ENCODE measurements around the gene PPFIA1. TPM values are rescaled to one million over a fixed set of nuclear protein-coding genes. Genes with fewer than 3 reads are reported as not detected.
A peak's percentile ranks its signal among the peaks of the same experiment; 100 is the strongest.

The PPFIA1 gene
- total RNA-seq, 4 donors from 2014 or later, result 46.3 to 51.5 (median 47.2) TPM

- WGBS, result 64% methylated on average over 2 of the region's 2 CpGs
These were observed 93.7 kb downstream of the PPFIA1 start for GRCh38 chr11:70364178-70364577.

GRCh38 chr11:70364745-70365543 lies 94.5 kb downstream of the PPFIA1 start:
- Histone ChIP-seq H3K27me3 (no peaks in the 10 kb centered on the region), H3K27ac (replicated peaks in 1 of 4) (no peak overlapping the region), H3K4me3 (no peak overlapping the region), H3K4me1 (peaks cover 0 to 5% (median 0%) of the 10 kb centered on the region in 4 donors), H3K36me3 (peaks cover 15 to 68% (median 51%) of the 10 kb centered on the region in 4 donors), H3K9me3 (no peaks in the 10 kb centered on the region)
- 82% methylated on average over 25 of the region's 25 CpGs for WGBS
- peak; percentile 70 for DNase-seq (ENCODE audit: extremely low spot score)
- intact Hi-C loops (cut with DNase I), result no loop called here
- TF ChIP-seq POLR2AphosphoS5 (IDR thresholded peaks at IDR 0.05) (no peak), CTCF (IDR thresholded peaks at IDR 0.05) (no peak), POLR2A (IDR thresholded peaks at IDR 0.05; ENCODE audit: low read depth) (no peak), EP300 (IDR thresholded peaks at IDR 0.05) (no peak)

More at GRCh38 chr11:70364178-70364577, 93.7 kb downstream of the PPFIA1 start:
- Histone ChIP-seq H3K9me3 (no peaks in the 10 kb centered on the region), H3K27me3 (no peaks in the 10 kb centered on the region), H3K27ac (replicated peaks in 1 of 4) (no peak overlapping the region), H3K4me3 (no peak overlapping the region), H3K4me1 (peaks cover 0 to 5% (median 0%) of the 10 kb centered on the region in 4 donors), H3K36me3 (peaks cover 15 to 74% (median 57%) of the 10 kb centered on the region in 4 donors)
- intact Hi-C loops (cut with DNase I), result no loop called here
- TF ChIP-seq POLR2AphosphoS5 (IDR thresholded peaks at IDR 0.05), result no peak
- no peak for TF ChIP-seq CTCF (IDR thresholded peaks at IDR 0.05)
- no peak for TF ChIP-seq EP300 (IDR thresholded peaks at IDR 0.05)
- no peak for TF ChIP-seq POLR2A (IDR thresholded peaks at IDR 0.05; ENCODE audit: low read depth)
- no peak for DNase-seq (ENCODE audit: extremely low spot score)

GRCh38 chr11:70365544-70365927 lies 95.0 kb downstream of the PPFIA1 start:
- no peak overlapping the region for H3K4me3 ChIP-seq
- DNase-seq (ENCODE audit: extremely low spot score), result no peak
- no peaks in the 10 kb centered on the region for H3K9me3 ChIP-seq
- no peak overlapping the region for H3K27ac ChIP-seq (replicated peaks in 1 of 4)
- H3K27me3 ChIP-seq, result no peaks in the 10 kb centered on the region
- 94% methylated on average over 3 of the region's 3 CpGs for WGBS
- intact Hi-C loops (cut with DNase I), result no loop called here
- H3K36me3 ChIP-seq, result peaks cover 15 to 64% (median 48%) of the 10 kb centered on the region in 4 donors
- H3K4me1 ChIP-seq, result peaks cover 0 to 5% (median 0%) of the 10 kb centered on the region in 4 donors
- no peak for TF ChIP-seq CTCF (IDR thresholded peaks at IDR 0.05)

GRCh38 chr11:70367071-70367470 lies 96.6 kb downstream of the PPFIA1 start:
- Histone ChIP-seq H3K36me3 (peaks cover 13 to 51% (median 41%) of the 10 kb centered on the region in 4 donors), H3K4me3 (no peak overlapping the region), H3K27me3 (no peaks in the 10 kb centered on the region), H3K4me1 (peaks cover 0 to 5% (median 0%) of the 10 kb centered on the region in 4 donors), H3K27ac (replicated peaks in 1 of 4) (no peak overlapping the region), H3K9me3 (no peaks in the 10 kb centered on the region)
- TF ChIP-seq POLR2AphosphoS5 (IDR thresholded peaks at IDR 0.05), result no peak
- no peak for TF ChIP-seq POLR2A (IDR thresholded peaks at IDR 0.05; ENCODE audit: low read depth)
- no peak for TF ChIP-seq CTCF (IDR thresholded peaks at IDR 0.05)
- no peak for TF ChIP-seq EP300 (IDR thresholded peaks at IDR 0.05)
- intact Hi-C loops (cut with DNase I), result no loop called here
- WGBS, result 67% methylated on average over 7 of the region's 8 CpGs
- no peak for DNase-seq (ENCODE audit: extremely low spot score)
